Retinal pigment epithelial cell (primary cell): ENCODE measurements around the gene APBB1.

Experiments
- DNase-seq: peaks from one replicate; pipeline ENCODE4 v3.0.0-alpha.2; 2010; ENCODE audit warnings: low read depth
- H3K4me3 ChIP-seq: 2 replicates; pipeline ENCODE4 v1.5.1; 2011; ENCODE audit warnings: mild to moderate bottlenecking, low read length, control low read depth, moderate library complexity
- TF ChIP-seq, protein P1 (sequence below): conservative IDR thresholded peaks from 2 replicates; pipeline ENCODE4 v1.5.1; 2011; ENCODE audit warnings: low read depth, low read length, control low read depth, inconsistent platforms

APBB1 gene

DNA sequence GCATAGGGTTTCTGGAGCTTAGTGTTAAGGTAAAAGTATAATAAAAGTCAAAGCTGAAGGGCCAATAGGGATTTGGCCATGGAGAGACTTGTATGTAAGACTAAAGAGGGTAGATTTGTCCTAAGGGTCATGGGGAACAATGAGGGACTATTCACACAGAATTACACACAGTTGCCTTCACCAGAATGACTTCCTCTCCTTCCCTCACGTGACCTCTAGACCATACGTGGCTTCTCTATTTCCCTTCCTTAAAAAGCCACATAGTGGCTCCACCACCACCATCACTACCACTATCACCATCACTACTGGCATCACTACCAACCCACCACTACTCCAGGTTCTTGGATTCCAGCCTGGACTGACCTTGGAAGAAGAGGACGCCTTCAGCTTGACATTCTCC lies 19.1 kb upstream of the APBB1 start:
- DNase-seq: no peak
- TF ChIP-seq, protein P1, sequence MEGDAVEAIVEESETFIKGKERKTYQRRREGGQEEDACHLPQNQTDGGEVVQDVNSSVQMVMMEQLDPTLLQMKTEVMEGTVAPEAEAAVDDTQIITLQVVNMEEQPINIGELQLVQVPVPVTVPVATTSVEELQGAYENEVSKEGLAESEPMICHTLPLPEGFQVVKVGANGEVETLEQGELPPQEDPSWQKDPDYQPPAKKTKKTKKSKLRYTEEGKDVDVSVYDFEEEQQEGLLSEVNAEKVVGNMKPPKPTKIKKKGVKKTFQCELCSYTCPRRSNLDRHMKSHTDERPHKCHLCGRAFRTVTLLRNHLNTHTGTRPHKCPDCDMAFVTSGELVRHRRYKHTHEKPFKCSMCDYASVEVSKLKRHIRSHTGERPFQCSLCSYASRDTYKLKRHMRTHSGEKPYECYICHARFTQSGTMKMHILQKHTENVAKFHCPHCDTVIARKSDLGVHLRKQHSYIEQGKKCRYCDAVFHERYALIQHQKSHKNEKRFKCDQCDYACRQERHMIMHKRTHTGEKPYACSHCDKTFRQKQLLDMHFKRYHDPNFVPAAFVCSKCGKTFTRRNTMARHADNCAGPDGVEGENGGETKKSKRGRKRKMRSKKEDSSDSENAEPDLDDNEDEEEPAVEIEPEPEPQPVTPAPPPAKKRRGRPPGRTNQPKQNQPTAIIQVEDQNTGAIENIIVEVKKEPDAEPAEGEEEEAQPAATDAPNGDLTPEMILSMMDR: no peak

DNA sequence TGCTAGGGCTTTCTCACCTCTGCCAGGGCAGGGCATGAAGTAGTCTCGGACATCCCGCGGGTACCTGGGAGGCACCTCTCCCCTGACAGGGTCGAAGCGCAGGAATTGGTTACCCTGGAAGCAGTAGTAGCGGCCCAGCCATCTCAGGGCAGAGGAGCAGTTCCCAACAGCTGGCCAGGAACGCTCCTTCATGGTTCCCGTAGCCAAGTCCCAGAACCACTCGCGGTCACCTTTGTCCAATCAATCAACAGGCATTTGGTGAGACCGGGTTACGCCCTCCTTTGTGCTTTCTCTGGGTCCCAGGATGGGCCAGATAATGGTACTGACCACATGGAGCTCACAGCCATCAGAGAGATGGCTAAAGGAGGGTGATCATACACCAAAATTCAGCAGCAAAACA lies 18.5 kb upstream of the APBB1 start:
- TF ChIP-seq, protein P1: no peak
- no peak for DNase-seq

More for the DNA sequence above, 19.1 kb upstream of the APBB1 start:
- H3K4me3 ChIP-seq: no peak overlapping the region

DNA sequence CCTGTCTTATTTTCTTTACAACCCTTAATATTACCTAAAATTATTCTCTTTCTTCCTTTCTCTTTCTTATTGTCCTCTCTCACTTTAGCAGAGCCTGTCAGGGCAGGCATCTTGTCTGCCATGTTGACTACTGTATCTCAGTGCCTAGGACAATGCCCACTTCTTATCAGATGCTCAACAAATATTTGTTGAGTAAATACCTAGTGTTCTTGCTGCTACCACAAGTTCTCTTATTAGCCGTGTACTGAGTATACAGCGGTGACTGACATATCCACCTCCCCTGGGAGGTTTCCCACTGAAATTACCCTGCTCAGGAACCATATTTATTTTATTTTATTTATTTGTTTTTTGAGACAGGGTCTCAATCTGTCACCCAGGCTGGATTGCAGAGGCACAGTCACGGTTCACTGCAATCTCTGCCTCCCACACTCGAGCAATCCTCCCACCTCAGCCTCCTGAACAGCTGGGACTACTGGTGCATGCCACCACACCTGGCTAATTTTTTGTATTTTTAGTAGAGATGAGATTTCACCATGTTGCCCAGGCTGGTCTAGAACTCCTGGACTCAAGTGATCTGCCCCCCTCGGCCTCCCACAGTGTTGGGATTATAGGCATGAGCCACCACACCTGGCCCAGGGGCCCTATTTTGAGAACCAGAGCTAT lies 15.2 kb upstream of the APBB1 start:
- TF ChIP-seq, protein P1: no peak
- no peak overlapping the region for H3K4me3 ChIP-seq
- DNase-seq: no peak

More for the DNA sequence above, 18.5 kb upstream of the APBB1 start:
- H3K4me3 ChIP-seq: no peak overlapping the region

DNA sequence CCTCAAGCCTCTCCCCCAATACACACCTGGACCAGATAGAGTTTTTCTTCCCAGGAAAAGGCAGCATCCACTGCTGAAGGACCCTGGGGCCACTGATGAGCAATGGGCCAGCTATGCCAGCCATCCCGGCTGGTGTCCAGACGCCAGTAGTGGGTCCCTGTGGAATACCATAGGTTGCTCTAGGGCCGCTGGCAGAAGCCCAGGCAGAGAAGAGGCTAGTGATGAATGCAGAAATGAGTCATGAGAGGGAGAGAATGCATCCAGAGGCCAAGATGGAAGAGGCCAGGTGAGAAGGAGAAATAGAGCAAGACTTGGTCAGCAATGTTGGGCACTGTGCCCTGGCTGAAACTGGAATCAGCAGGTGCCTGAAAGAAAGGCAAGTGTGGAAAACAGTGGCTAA lies 13.0 kb upstream of the APBB1 start:
- TF ChIP-seq, protein P1: no peak
- no peak overlapping the region for H3K4me3 ChIP-seq
- DNase-seq: no peak

DNA sequence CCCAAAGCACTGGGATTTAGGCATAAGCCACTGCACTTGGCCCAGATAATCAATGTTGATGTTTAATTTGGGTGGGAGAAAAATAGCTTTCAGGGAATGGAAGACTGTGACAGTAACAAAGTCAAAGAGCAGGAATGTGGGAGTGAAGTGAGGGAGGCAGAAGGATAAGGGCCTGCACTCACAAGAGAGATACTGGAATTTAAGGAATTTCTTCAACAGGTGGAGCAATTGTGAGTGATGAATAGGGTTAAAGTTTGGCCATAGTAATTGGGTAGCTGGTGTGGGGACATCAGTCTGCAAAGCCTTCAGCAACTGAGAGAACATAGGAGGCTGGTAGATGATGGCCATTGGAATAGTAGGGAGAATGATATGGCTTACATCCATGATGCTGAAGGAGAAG lies 8.6 kb upstream of the APBB1 start:
- TF ChIP-seq, protein P1: no peak
- no peak for DNase-seq
- H3K4me3 ChIP-seq: no peak overlapping the region

DNA sequence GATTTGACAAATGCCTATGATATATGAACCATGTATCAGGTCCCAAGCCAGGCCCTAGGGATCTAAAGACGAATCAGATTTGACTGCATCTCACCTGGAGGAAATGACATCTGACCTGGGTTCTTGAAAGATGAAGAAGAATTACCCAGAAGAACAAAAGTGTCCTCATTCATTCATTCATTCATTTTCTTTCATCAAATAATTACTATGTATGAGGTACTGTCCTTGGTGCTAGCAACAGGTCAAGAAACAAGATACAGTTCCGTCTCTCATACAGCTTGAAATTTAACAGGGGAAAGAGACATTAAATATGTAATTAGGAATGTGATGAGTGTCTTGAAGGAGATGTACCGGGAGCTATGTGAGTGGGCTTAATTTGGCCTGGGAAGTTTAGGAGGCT lies 1.8 kb upstream of the APBB1 start:
- DNase-seq: no peak
- TF ChIP-seq, protein P1: no peak
- no peak overlapping the region for H3K4me3 ChIP-seq

DNA sequence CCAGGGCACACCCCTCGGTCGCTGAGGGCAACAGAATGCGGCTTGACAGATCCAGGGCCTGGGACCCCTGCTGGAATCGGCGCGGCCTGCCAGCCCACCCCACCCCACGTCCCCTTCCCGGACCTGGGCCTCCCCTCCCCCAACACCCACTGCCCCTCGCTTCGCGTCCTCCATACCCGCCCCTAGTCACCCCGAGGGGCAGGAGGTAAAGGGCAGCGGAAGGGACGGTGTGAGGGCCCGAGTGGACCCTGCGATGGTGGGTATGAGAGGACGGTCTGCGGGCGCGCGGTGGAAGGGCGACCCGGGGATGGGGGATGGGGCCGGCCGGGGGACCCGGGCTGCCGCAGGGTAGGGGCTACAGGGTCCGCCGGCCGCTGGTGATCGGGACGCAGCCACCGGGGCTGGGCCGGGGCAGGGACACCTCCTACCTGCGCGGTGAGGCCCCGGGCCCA lies 311 bp downstream of the APBB1 start:
- H3K4me3 ChIP-seq: peak overlapping the region; percentile 51
- TF ChIP-seq, protein P1: no peak
- DNase-seq: no peak
